HepG2 (cell line): ENCODE measurements around the gene GNG3. TPM values are rescaled to one million over a fixed set of nuclear protein-coding genes. Genes with fewer than 3 reads are reported as not detected.

ENCODE experiments used
- ARNTL ChIP-seq: sonication (generic); formaldehyde crosslinking; IDR thresholded peaks from 2 replicates; pipeline ENCODE4 v1.4.0; 2020; ENCODE audit warnings: mild to moderate bottlenecking, missing genetic modification reagents
- ATF4 ChIP-seq, 2 experiments: fragments of 450-650 bp in 1 of 2; sonication (generic) in 1 of 2; formaldehyde crosslinking; IDR thresholded peaks; 2 replicates each; pipeline versions ENCODE4 v1.5.0 to v1.8.0; 2020 to 2022; ENCODE audit warnings: mild to moderate bottlenecking in 1 of 2, missing genetic modification reagents in 1 of 2
- CCDC6 ChIP-seq: sonication (generic); formaldehyde crosslinking; IDR thresholded peaks from 2 replicates; pipeline ENCODE4 v1.8.1; 2022; ENCODE audit warnings: mild to moderate bottlenecking, missing genetic modification reagents, moderate library complexity
- EEA1 ChIP-seq: sonication (generic); formaldehyde crosslinking; IDR thresholded peaks from 2 replicates; pipeline ENCODE4 v1.5.1; 2020; ENCODE audit warnings: mild to moderate bottlenecking, missing genetic modification reagents, borderline replicate concordance
- EP300 ChIP-seq, 3 experiments: sonication (generic) in 1 of 3; formaldehyde crosslinking in 1 of 3; IDR thresholded peaks; 2 replicates each; pipeline versions ENCODE4 v1.5.1 to v1.6.1; 2011 to 2020; ENCODE audit warnings: low read depth in 2 of 3, low read length in 2 of 3, borderline replicate concordance in 1 of 3, improper control_type of control experiment in 1 of 3, mild to moderate bottlenecking in 1 of 3, missing genetic modification reagents in 1 of 3, moderate library complexity in 1 of 3
- FLYWCH1 ChIP-seq: sonication (generic); formaldehyde crosslinking; IDR thresholded peaks from 2 replicates; pipeline ENCODE4 v1.8.1; 2023; ENCODE audit warnings: mild to moderate bottlenecking, missing genetic modification reagents
- FOSL1 ChIP-seq: sonication (generic); formaldehyde crosslinking; IDR thresholded peaks from 2 replicates; pipeline ENCODE4 v1.9.0; 2021; ENCODE audit warnings: missing genetic modification reagents, borderline replicate concordance
- GZF1 ChIP-seq: sonication (generic); formaldehyde crosslinking; IDR thresholded peaks from 2 replicates; pipeline ENCODE4 v1.5.1; 2020; ENCODE audit warnings: mild to moderate bottlenecking, missing genetic modification reagents
- HHEX ChIP-seq: IDR thresholded peaks from 2 replicates; pipeline ENCODE4 v1.6.1; 2016; ENCODE audit warnings: control low read depth
- HIVEP1 ChIP-seq: sonication (generic); formaldehyde crosslinking; IDR thresholded peaks from 2 replicates; pipeline ENCODE4 v1.4.0; 2020; ENCODE audit warnings: mild to moderate bottlenecking, missing genetic modification reagents
- HNRNPH1 ChIP-seq: fragments of 200-400 bp; formaldehyde crosslinking; optimal IDR thresholded peaks from 2 replicates; pipeline ENCODE3; 2017; ENCODE audit warnings: mild to moderate bottlenecking, low read depth, low read length
- IRF9 ChIP-seq: sonication (generic); formaldehyde crosslinking; IDR thresholded peaks from 2 replicates; pipeline ENCODE4 v1.8.0; 2022; ENCODE audit warnings: missing genetic modification reagents, mild to moderate bottlenecking, borderline replicate concordance
- KAT2B ChIP-seq: fragments of 150-350 bp; IDR thresholded peaks from 2 replicates; pipeline ENCODE4 v1.6.1; 2014; ENCODE audit warnings: low read depth, low read length, borderline replicate concordance
- KDM4B ChIP-seq: sonication (generic); formaldehyde crosslinking; IDR thresholded peaks from 2 replicates; pipeline ENCODE4 v1.4.0; 2020; ENCODE audit warnings: missing genetic modification reagents
- PHF20 ChIP-seq: sonication (generic); formaldehyde crosslinking; IDR thresholded peaks from 2 replicates; pipeline ENCODE4 v1.5.0; 2020; ENCODE audit warnings: mild to moderate bottlenecking, missing genetic modification reagents
- TBP ChIP-seq: sonication (generic); formaldehyde crosslinking; IDR thresholded peaks from 2 replicates; pipeline ENCODE4 v1.5.0; 2020; ENCODE audit warnings: missing genetic modification reagents
- TFAP4 ChIP-seq: sonication (generic); IDR thresholded peaks from 2 replicates; pipeline ENCODE4 v1.6.1; 2016; ENCODE audit warnings: low read depth, borderline replicate concordance
- ZNF136 ChIP-seq: sonication (generic); formaldehyde crosslinking; IDR thresholded peaks from 2 replicates; pipeline ENCODE4 v1.8.1; 2022; ENCODE audit warnings: low read depth, mild to moderate bottlenecking, moderate library complexity, missing genetic modification reagents
- ZNF275 ChIP-seq: sonication (generic); formaldehyde crosslinking; IDR thresholded peaks from 2 replicates; pipeline ENCODE4 v1.8.0; 2022; ENCODE audit warnings: missing genetic modification reagents, mild to moderate bottlenecking, inconsistent platforms, borderline replicate concordance
- ZNF496 ChIP-seq: sonication (generic); formaldehyde crosslinking; IDR thresholded peaks from 2 replicates; pipeline ENCODE4 v1.8.1; 2023; ENCODE audit warnings: mild to moderate bottlenecking, moderate library complexity, missing genetic modification reagents; ENCODE audit not compliant: insufficient replicate concordance
- ZNF605 ChIP-seq: sonication (generic); formaldehyde crosslinking; IDR thresholded peaks from 2 replicates; pipeline ENCODE4 v1.8.0; 2022; ENCODE audit warnings: mild to moderate bottlenecking, missing genetic modification reagents
- ZNF709 ChIP-seq: sonication (generic); formaldehyde crosslinking; IDR thresholded peaks from 2 replicates; pipeline ENCODE4 v1.5.0; 2020; ENCODE audit warnings: mild to moderate bottlenecking, missing genetic modification reagents
- ZNF724P ChIP-seq: sonication (generic); formaldehyde crosslinking; IDR thresholded peaks from 2 replicates; pipeline ENCODE4 v1.8.0; 2022; ENCODE audit warnings: missing genetic modification reagents, borderline replicate concordance
- ZNF773 ChIP-seq: sonication (generic); formaldehyde crosslinking; IDR thresholded peaks from 2 replicates; pipeline ENCODE4 v1.4.0; 2020; ENCODE audit warnings: missing genetic modification reagents, borderline replicate concordance
- polyA plus RNA-seq, 8 experiments: library from polyadenylated mRNA; depleted of rRNA in 3 of 8; stranded (reverse) in 7 of 8; unstranded in 1 of 8; fragments of >200 nt; fragmentation: Illumina TruSeq in 4 of 8; extraction: Trizol in 4 of 8; gene quantifications; 2 replicates each; pipeline versions ENCODE4 v1.2.1 to v1.2.3, GENCODE V29; 2011 to 2016; ENCODE audit warnings: low read depth in 4 of 8, missing spikeins in 1 of 8, mixed read lengths in 1 of 8; ENCODE audit not compliant: insufficient read depth in 1 of 8
- total RNA-seq, 5 experiments: library from RNA; depleted of rRNA; stranded (reverse); fragments of >200 nt; fragmentation: Illumina TruSeq; extraction: Trizol; gene quantifications; 2 replicates each; pipeline ENCODE4 v1.2.3, GENCODE V29; 2016; ENCODE audit warnings: low read depth in 1 of 5

The GNG3 gene
- total and polyA plus RNA-seq, 2 of the 13 experiments (the other 11 are each of a cell fraction or from before 2014, with no cell fraction given), result not detected

- TF ChIP-seq TFAP4 (no peak), KAT2B (no peak), ZNF496 (CRISPR knock-in tag) (no peak), HHEX (no peak), TBP (CRISPR knock-in tag) (peak; percentile 63; the same call in 1 of the 2 replicates), CCDC6 (peak; percentile 97), IRF9 (peak; percentile 96), PHF20 (peak; percentile 81), GZF1 (CRISPR knock-in tag) (no peak; the same call in 1 of the 2 replicates), KDM4B (CRISPR knock-in tag) (peak; percentile 73; the same call in 1 of the 2 replicates), ZNF724P (CRISPR knock-in tag) (peak; percentile 90; the same call in 1 of the 2 replicates), FLYWCH1 (CRISPR knock-in tag) (0 out of 2 replicates have a peak, but pooled peaks have one; percentile 50), HNRNPH1 (no peak), HIVEP1 (peak; percentile 73), ATF4 (CRISPR knock-in tag; IDR thresholded peaks at IDR 0.05) (0 out of 4 replicates have a peak, but pooled peaks of 1 of the 2 experiments have one; percentile 1), FOSL1 (CRISPR knock-in tag) (peak; percentile 21; the same call in 1 of the 2 replicates), ZNF136 (CRISPR knock-in tag) (no peak), ARNTL (peak; percentile 57; the same call in 1 of the 2 replicates), ZNF275 (CRISPR knock-in tag) (no peak; the same call in 1 of the 2 replicates), EP300 (IDR thresholded peaks at IDR 0.05; ENCODE audit: low read depth in 2 of 2, low read length in 2 of 2) (no peak), EP300 (CRISPR knock-in tag; IDR thresholded peaks at IDR 0.05; ENCODE audit: borderline replicate concordance) (0 out of 2 replicates have a peak, but pooled peaks have one; percentile 45), ZNF773 (peak; percentile 84), EEA1 (CRISPR knock-in tag) (peak; percentile 89; the same call in 1 of the 2 replicates), ZNF709 (CRISPR knock-in tag) (peak; percentile 91), ZNF605 (CRISPR knock-in tag) (peak; percentile 72)
Measured at GRCh38 chr11:62727165-62727871, 19.8 kb downstream of the GNG3 start, which contains the start of gene HNRNPUL2 (continued).
